Measurements from ENCODE around the gene HDAC9.
A peak's percentile ranks its signal among the peaks of the same experiment; 100 is the strongest.
"Not testable (repeated sequence)": the region's sequence is repeated elsewhere in the genome, so short reads cannot be mapped to it uniquely, and the experiment has no call there.

HDAC9 gene

DNA sequence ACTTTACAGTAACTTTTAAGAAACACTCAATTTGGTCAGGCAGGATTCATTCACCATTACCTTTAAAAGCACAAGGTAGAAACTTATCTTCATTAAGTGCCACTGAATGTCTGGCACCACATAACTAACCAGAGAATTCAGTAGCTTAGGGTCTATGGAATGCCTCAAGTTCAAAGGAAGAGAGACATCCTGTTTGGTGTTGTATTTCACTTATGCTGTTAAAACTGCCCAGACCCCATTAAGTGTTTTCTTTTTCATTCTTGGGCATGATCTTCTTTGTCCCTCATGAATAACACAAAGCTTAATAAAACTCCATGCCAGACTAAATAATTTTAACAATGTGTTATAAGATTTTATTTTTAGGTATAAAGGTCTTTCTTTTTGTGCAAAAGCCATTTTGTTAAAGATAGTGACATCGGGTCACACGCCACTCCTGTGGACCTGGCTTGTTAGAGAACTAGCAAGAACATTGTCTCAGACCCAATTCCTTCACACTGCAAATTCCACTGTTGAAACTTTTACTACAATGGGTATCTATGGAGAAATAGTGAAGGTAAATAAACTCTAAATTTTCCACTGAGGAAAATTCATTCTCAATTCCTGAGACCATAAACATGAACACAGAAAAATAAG, 400.9 kb downstream of the HDAC9 start:
- DNase-seq (ENCODE audit: low read depth), result no peak

DNA sequence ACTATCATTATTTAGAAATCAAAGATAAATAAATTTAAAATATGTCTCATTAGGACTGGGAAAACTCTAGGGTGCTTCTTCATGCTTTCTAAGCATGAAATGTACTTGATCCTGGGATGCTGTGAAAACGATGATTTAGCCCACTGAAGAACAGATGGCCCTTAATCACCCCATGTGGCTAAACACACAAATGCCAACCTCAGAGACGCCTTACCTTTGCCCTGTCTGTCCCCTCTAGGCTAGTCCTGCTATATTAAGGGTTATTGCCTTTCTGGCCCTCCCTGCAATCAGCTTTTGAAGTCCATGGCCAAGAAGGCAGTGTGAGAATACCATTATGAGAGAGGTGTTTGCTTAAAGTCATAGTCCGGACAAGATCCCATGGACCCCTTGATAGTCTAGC, 404.7 kb downstream of the HDAC9 start:
- DNase-seq (ENCODE audit: low read depth), result no peak

DNA sequence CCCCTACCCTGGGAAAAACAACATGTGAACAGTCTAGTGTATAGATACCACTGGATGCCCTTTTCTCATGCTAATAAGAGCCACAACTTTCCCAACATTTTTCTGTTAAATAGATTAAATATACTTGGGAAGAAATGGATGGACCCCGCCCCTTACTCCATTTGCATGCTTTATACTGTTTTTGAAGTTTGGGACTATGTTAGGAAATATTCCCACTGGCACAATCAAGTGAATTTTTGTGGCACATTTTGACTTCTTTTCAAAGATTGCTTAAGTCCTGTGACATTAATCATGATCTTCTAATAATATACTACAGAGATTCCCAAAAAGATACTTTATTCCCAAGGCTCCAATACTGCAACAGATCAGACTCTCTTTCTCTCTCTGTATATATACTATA, 405.3 kb downstream of the HDAC9 start:
- DNase-seq (ENCODE audit: low read depth), result peak; percentile 51

DNA sequence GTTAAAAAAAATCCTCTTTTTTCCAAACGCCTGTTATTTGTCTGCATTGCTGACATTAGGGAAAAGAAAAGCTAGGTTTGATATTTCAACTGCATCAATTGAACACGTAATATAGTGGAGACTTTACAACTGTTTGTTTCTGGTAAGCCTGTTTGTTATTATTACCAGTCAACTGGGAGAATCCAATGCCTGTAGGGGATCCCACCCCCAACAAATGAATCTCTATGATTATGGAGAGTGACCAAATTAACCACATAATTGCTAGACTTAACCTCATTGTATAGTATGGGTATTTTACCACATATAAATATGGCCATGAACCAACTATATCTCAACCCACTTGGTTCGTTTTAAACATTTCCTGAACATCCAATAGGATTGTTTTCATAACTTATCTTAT, 405.8 kb downstream of the HDAC9 start:
- DNase-seq (ENCODE audit: low read depth), result no peak

DNA sequence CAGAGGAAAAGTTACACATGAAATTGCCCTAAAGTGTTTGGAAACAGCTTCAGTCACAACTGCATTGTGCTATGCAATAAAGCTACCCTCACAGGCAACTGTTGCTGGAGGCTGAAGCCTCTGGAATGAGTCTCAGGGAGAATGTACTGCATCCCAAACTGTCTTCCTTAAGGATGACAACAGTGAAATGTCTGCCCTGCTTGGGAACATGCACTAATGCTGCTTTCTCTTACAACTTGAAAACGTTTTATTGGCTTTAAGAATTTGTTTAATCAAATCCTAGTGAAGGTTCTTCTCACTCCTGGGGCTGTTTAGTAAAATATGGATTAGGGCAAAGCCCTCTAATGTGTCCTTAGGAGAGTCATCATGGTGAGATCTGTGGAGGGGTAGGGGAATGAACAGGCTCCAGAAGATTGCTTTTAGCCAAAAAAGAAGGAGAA, 406.5 kb downstream of the HDAC9 start:
- DNase-seq (ENCODE audit: low read depth), result no peak

DNA sequence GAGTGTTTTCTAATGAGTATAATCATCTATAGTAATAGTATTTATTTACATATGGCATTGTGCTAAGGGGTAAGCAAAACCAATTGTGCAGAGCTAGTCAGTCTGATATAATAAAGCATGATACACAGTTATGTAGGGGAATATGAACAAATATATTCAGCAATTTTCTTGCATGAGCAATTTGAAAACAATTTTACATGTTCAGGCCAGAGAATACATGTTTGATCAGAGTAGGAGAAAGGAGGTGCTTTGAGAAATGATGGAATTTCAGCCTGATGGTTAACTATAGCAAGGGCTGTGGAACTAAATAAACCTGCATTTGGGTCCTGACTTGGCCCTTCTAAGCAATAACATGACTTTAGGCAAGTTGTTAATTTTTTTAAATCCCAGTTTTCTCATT, 407.3 kb downstream of the HDAC9 start:
- no peak for DNase-seq (ENCODE audit: low read depth)

DNA sequence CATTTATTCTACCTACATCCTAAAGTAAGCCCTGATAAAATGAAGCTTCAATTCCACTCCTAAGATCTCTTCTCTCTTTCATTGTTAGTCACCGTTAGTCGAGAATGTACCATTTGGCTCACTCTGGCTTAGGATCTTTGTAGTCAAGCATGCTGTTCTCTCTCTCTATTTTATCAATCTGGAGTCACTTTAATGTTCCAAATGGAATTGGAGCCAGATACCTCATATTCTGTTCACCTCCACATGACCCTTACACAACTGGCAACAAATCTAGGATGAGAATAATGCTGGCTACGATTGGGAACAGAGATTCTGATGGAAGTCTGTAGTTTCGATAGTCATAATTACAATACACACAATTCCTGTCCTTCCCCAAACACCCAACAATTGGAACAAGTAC, 408.1 kb downstream of the HDAC9 start:
- no peak for DNase-seq (ENCODE audit: low read depth)

DNA sequence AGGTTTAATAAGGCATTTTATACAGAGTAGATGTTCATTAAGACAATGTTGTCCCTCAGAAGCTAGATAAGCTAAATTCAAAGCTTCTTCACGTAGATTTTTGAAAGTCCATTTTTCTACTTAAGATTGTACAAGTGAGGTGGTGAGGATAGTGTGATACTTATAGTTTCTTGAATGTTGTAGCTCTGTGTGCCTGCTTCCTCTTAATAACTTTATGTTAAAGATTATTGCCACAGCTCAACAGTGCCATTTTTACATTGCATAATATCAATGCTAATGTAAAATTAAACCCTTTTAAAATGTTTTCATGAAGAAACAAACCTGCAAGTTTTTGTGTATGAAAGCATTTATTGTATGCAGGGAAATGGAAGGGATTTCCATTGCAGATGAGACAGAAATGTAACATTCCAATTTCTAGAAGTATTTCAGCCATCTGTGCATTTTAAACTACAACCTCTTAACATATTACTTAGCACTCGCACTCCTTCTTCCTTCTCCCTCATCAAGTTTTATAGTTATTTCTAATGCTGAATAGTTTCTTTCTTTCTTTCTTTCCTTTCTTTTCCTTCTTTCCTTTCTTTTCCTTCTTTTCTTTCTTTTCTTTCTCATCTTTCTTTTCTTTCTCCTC, 409.9 kb downstream of the HDAC9 start:
- DNase-seq (ENCODE audit: low read depth), result no peak

DNA sequence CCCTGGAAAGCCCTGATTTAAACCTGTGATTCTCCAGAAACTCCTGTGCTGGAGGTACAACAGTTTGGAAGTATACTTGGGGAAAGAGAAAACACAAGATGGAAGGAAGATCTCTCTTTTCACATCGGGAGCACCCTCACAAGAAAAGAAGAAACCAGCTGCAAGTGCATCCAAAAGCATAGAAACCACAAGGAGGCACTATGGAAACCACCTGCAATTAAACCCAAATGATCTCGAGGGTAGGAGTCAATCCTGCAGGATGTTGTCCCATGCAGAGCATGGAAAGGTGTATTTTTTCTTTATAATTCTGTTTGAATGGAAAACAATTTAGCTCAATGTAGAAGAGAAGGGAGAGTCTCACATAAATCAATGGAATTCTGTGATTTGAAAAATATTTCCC, 411.4 kb downstream of the HDAC9 start:
- DNase-seq (ENCODE audit: low read depth), result no peak

DNA sequence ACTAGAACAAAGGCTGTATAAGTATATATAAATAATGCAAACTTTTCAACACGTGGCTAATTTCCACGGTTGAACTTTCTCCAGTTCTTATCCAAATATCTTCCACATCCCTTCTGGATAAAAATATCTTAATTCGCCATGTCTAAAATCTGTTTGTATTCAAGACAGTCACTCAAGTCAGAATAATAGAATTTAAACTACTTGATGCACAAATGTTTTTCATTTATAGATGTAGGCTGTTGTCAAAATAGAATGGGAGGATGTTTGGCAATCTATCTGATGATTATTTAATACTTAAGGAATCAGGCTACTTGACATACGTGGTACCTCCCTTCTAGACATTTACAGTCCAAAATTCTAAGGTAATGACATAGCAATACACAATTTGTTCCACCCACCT, 417.6 kb downstream of the HDAC9 start:
- no peak for DNase-seq (ENCODE audit: low read depth)

DNA sequence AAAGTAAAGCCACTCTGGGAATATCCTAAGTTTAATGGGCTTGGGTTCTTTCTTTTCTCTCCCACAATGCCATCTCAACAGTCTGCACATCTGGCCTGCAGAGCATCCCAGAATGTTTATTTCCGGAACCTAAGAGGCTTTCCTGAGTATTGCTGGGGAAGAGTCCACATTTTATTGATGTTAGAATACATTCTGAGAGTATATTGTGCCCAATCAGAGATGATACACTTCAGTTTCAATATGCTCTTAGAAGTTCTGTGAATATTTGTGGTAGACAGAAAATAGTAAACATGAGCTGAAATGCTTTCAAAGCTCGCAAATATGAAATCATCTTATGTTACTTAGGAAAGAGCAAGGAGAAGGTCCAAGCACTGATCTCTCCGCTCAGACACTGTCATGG, 421.3 kb downstream of the HDAC9 start:
- no peak for DNase-seq (ENCODE audit: low read depth)

DNA sequence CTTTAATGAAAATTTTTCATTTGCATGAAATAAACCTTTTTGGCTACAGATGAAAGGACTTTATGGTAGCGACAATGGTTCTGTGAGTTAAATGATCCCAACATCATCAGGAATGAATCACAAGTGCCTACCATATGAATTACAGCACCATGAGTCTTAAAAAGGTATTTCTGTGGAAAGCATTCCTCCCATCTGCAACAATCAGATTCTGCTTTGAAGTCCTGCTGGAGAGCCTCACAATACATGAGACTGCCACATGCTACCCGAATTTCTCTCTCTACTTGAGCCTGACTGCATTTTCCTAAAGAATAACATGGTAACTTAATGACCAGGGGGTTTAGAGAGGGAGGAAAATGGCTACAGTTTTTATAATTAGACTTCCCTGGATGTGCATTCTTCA, 431.6 kb downstream of the HDAC9 start:
- no peak for DNase-seq (ENCODE audit: low read depth)

DNA sequence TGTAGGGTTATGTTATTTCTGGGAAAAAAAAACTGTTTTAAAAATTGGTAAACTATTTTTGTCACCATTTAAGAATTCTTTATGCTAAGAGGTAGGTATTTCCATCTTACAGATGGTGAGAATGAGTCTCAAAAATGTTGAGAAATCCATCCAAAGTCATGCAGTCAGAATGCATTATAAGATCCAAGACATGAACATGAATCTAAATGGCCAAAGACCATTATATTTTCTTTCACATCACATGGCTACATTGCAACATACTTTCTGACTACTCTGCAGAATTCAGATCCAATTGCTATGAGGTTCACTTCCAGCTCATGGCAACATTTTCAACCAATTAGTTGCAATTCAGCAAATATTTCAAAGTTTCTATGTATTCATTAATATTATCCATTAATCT, 440.7 kb downstream of the HDAC9 start:
- DNase-seq (ENCODE audit: low read depth), result peak; percentile 72

DNA sequence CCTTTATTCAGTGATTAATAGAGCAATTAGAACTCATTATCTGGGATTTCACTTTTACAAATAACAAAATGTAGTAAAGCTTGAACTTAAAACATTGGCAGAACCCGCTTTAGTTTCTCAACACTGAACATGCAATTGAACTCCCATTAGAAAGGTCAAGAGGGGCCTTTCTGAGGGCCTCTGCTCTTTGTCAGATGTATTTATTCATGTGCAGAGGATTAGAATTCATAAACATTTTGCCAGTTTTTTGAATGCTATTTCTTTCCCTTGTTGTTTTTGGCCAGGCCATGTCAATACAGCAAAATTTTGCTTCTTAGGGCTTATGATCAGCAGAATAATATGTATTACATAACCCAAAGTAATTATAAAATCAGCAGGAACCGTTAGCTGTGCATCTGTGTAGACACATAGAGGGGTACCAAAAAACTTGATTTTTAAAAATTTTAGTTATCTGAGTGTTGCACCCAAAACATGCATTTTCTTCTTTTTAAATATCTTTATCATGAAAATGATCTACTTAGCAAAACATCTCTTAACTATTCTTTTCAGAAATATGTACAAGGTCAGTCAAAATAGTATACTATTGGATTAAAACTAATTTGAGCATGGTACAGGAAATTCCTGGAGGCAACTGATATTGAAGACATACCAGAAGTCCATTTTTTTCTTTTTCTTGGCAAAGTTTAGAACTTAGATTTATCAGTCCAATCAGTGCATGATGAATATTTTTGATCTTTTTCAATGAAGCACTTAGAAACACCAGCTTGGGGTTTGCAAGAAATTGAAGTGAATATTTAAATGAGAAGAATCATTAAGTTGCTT, 444.4 kb downstream of the HDAC9 start:
- no peak for DNase-seq (ENCODE audit: low read depth)

DNA sequence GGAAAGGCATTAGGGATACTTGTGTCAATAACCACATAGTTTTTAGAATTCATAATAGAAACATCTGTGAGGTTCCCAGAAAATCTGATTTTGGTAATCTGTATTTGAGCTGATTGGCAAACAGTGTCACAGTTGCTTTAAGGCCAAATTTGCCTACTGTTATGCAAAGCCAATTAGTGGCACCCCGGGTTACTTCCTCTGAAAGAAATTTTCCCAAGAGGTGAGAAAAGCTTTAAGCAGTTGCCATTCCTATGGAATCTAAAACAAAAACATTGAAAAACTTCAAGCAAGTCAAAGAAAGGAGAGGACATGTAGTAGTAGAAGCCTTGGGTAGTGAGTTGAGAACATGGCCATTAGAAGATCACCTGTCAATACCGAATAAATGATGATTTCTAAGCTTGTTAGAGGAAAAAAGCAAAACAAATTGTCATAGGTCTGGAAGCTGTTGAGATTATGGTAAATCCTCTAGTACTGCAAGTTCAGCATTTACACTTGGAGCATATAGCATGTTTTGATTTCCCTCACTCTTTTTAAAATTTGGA, 445.1 kb downstream of the HDAC9 start:
- DNase-seq (ENCODE audit: low read depth), result no peak

DNA sequence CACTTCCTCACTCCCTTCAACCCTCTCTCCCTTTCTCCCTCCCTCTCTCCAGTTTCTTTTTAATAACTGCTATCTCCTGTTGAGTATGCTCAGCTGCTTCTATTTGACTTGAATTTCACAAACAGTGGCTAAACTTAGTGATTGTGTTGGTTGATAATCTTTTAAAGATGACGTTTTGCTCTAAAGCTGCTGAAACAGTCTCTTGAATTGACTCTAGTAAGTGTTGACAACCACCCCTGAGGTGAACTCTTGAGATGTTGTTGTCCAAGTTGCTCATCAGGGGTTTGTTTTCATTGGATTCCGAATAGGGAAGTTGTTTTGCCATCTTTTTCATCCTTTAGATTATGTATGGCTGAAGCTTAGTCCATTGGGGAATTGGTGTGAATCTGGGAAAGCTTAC, 445.7 kb downstream of the HDAC9 start:
- peak; percentile 33 for DNase-seq (ENCODE audit: low read depth)

DNA sequence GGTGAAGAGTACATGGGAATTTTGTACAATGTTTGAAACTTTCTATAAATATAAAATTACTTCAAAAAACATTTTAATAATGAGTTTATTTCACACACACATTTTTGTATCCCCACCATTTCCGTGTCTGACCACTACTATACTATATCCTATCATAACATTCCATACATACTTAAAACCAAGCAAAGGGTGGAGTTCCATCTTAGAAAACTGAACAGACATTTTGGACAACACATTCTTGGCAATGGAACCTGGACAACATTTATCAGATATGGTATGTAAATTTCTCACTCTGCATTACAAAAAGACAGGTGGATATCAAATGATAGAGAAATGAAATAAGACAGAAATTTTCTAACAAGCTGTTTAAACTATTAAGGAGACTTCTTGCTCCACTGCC, 453.0 kb downstream of the HDAC9 start:
- no peak for DNase-seq (ENCODE audit: low read depth)

DNA sequence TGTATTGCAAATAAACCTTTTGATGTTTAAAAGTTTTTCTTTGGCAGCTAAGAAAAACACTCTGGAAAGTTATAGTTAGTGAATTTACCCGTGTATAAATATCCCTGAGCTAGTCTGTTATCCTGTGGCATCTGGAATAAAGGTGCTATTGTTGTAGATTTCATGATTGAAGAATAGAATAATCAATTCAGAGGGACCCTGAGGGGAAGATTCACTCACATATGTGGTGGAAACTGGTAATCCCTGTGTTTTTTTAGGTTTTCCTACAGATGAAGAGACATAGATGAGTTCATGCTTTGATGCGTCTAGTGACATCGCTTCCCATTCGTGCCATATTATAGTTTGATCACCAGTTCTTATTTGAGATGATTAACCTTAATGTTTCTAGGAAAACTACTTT, 457.3 kb downstream of the HDAC9 start:
- no peak for DNase-seq (ENCODE audit: low read depth)

DNA sequence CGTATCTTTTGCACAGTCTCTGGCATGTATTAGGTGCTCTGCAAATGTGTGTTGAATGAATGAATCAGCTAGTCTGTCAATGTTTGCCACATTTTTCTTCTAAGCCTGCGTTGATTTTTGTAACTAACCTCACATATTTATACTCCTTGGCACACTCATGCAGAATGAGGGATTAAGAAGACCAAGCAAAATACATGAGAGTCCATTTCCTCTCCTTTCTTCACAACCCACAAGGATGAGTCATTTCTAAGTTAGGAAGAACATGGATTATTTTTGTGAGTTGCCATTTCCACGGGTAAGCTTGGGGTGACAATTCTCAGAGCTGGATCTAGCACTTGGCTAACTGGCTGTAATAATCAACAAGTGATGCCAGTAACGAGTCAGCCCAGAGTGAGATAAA, 463.1 kb downstream of the HDAC9 start:
- DNase-seq (ENCODE audit: low read depth), result peak; percentile 84

DNA sequence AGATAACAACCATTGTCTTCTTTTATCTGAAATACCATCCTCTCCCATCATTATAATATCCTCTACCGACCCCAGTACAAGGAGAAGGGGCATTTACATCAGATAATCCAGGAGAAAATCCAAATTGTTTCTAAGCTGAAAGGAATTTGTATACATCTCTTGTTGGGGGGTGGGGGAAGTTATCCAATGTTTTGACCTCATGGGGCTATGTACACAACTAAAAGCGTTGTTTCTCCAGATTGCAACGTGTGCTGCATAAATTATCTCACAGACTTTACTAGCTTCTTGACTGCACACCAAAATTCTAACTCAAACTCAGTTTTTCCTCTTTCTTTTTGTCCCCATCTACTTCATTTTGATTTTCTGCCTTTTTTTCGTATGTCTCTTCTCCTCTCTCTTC, 465.2 kb downstream of the HDAC9 start:
- DNase-seq (ENCODE audit: low read depth), result no peak

DNA sequence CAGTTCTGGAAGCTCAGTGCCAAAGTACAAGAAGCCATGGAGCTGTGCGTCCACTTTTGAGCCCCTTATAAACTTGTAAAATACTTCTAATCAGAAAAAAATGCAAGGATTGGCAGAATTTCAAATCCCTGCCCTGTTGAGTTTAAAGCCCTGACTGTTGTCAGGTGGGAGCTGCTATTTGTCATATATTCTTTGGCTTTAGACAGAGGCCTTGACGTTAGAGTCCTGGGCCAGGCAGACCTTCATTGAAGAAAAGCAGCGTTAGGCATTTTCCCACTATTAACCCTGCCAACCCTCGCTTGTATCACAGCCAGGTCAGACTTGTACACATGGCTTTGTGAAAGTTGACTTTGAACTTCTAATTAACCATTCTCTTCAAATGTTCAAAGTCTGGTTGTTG, 466.5 kb downstream of the HDAC9 start:
- DNase-seq (ENCODE audit: low read depth), result no peak

DNA sequence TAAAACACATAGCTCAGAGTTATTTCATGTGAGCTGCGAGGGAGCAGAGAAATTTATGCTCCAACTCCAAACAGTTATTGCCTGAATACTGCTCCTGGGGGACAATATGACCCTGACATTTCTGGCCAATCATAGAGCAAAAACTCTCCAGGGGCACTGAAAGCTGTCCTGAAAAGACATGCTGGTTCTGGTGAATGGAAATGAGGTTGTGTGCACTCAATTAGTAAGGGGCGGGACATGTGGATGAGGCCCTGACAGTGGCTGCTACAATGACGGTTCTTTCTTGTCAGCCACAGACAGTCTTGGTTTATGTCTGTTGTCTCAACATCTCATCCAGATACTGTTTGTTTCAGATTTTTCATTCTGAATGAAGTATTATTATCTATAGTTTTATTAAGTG, 470.1 kb downstream of the HDAC9 start:
- no peak for DNase-seq (ENCODE audit: low read depth)

DNA sequence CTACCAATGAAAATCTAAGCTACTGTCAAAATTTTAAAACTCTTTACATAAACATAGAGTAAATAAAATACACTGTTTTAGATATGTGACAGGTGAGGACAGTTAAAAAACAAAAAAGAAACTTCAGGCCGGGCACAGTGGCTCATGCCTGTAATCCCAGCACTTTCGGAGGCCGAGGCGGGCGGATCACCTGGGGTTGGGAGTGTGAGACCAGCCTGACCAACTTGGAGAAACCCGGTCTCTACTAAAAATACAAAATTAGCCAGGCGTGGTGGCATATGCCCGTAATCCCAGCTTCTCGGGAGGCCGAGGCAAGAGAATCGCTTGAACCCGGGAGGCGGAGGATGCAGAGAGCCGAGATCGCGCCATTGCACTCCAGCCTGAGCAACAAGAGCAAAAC, 472.2 kb downstream of the HDAC9 start:
- DNase-seq (ENCODE audit: low read depth), result not testable (repeated sequence)

Measured in stromal cell of bone marrow (primary cell).